SU-DHL-6 (cell line): ENCODE results near the gene AK1.
"Not testable (repeated sequence)": the region's sequence is repeated elsewhere in the genome, so short reads cannot be mapped to it uniquely, and the experiment has no call there.

Experiments used
- EZH2phosphoT487 ChIP-seq: fragments of 200-600 bp; sonication (generic), shearing (Covaris generic); conservative IDR thresholded peaks from 2 replicates; pipeline ENCODE4 v1.6.1; 2018; ENCODE audit warnings: mild to moderate bottlenecking, antibody characterized with exemption, low read length, moderate library complexity, mixed read lengths
- TF ChIP-seq, protein P1 (sequence below): fragments of 200-600 bp; sonication (generic); IDR thresholded peaks from one replicate; pipeline ENCODE4 v1.5.1; 2017; ENCODE audit warnings: antibody characterized with exemption, mild to moderate bottlenecking, low read length, moderate library complexity; ENCODE audit not compliant: insufficient read depth, poor library complexity, severe bottlenecking

DNA sequence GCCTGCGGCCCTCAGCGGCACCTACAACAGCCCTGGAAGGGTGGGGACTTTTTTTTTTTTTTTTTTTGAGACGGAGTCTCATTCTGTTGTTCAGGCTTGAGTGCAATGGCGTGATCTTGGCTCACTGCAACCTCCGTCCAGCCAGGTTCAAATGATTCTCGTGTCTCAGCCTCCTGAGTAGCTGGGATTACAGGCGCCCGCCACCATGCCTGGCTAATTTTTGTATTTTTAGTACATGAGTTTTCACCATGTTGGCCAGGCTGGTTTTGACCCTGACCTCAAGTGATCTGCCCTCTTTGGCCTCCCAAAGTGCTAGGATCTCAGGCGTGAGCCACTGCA lies 7.4 kb downstream of the AK1 start:
- TF ChIP-seq, protein P1, sequence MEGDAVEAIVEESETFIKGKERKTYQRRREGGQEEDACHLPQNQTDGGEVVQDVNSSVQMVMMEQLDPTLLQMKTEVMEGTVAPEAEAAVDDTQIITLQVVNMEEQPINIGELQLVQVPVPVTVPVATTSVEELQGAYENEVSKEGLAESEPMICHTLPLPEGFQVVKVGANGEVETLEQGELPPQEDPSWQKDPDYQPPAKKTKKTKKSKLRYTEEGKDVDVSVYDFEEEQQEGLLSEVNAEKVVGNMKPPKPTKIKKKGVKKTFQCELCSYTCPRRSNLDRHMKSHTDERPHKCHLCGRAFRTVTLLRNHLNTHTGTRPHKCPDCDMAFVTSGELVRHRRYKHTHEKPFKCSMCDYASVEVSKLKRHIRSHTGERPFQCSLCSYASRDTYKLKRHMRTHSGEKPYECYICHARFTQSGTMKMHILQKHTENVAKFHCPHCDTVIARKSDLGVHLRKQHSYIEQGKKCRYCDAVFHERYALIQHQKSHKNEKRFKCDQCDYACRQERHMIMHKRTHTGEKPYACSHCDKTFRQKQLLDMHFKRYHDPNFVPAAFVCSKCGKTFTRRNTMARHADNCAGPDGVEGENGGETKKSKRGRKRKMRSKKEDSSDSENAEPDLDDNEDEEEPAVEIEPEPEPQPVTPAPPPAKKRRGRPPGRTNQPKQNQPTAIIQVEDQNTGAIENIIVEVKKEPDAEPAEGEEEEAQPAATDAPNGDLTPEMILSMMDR = peak; percentile 1
- not testable (repeated sequence) for TF ChIP-seq EZH2phosphoT487
